SK-N-SH treated with all-trans-retinoic acid at 6 μM for 48 hours (cell line): ENCODE measurements around the gene CACNA2D4.

Source experiments
- ATAC-seq: fragments of 200-7000 bp; cut with Tn5 transposase; 3 replicates; pipeline ENCODE4 v1.9.1; 2020; ENCODE audit warnings: mild to moderate bottlenecking, moderate library complexity
- ARNTL ChIP-seq: fragments of 450-650 bp; formaldehyde crosslinking; IDR thresholded peaks from 2 replicates; pipeline ENCODE4 v1.5.0; 2020; ENCODE audit warnings: low read depth, mild to moderate bottlenecking, moderate library complexity, borderline replicate concordance
- CREB5 ChIP-seq: fragments of 250-450 bp; sonication (Bioruptor Pico); IDR thresholded peaks from 2 replicates; pipeline ENCODE4 v1.5.1; 2020; ENCODE audit warnings: low read depth, mild to moderate bottlenecking, moderate library complexity
- CSDC2 ChIP-seq: fragments of 250-450 bp; sonication (Bioruptor Pico); IDR thresholded peaks from 2 replicates; pipeline ENCODE4 v1.5.0; 2020; ENCODE audit warnings: mild to moderate bottlenecking, moderate library complexity
- ESRRG ChIP-seq: fragments of 250-450 bp; sonication (Bioruptor Pico); IDR thresholded peaks from 2 replicates; pipeline ENCODE4 v1.6.1; 2021; ENCODE audit warnings: mild to moderate bottlenecking
- GLIS3 ChIP-seq: fragments of 250-450 bp; sonication (Bioruptor Pico); IDR thresholded peaks from 2 replicates; pipeline ENCODE4 v1.5.0; 2020; ENCODE audit warnings: mild to moderate bottlenecking, moderate library complexity
- ISL1 ChIP-seq: fragments of 250-450 bp; sonication (Bioruptor Pico); IDR thresholded peaks from 2 replicates; pipeline ENCODE4 v2.1.2; 2022; ENCODE audit warnings: mild to moderate bottlenecking, moderate library complexity
- OSR1 ChIP-seq: fragments of 250-450 bp; sonication (Bioruptor Pico); IDR thresholded peaks from 2 replicates; pipeline ENCODE4 v1.8.0; 2022; ENCODE audit warnings: moderate library complexity, mild to moderate bottlenecking, inconsistent platforms
- PATZ1 ChIP-seq: fragments of 250-450 bp; sonication (Bioruptor Pico); IDR thresholded peaks from 2 replicates; pipeline ENCODE4 v1.8.0; 2020; ENCODE audit warnings: mild to moderate bottlenecking, moderate library complexity, borderline replicate concordance
- POU6F1 ChIP-seq: fragments of 250-450 bp; sonication (Bioruptor Pico); IDR thresholded peaks from 2 replicates; pipeline ENCODE4 v1.8.0; 2021; ENCODE audit warnings: low read depth, mild to moderate bottlenecking, moderate library complexity, borderline replicate concordance
- PPARA ChIP-seq: fragments of 250-450 bp; sonication (Bioruptor Pico); IDR thresholded peaks from 2 replicates; pipeline ENCODE4 v1.5.0; 2020; ENCODE audit warnings: mild to moderate bottlenecking, borderline replicate concordance
- SNAI2 ChIP-seq: fragments of 250-450 bp; sonication (Bioruptor Pico); IDR thresholded peaks from 2 replicates; pipeline ENCODE4 v1.5.0; 2020; ENCODE audit warnings: mild to moderate bottlenecking, moderate library complexity
- TCF4 ChIP-seq: fragments of 250-450 bp; sonication (Bioruptor Pico); IDR thresholded peaks from 2 replicates; pipeline ENCODE4 v1.8.0; 2021; ENCODE audit warnings: mild to moderate bottlenecking, moderate library complexity, borderline replicate concordance
- TOX ChIP-seq: fragments of 250-450 bp; sonication (Bioruptor Pico); IDR thresholded peaks from 2 replicates; pipeline ENCODE4 v1.8.0; 2021; ENCODE audit warnings: mild to moderate bottlenecking, moderate library complexity, borderline replicate concordance
- TSHZ2 ChIP-seq: fragments of 250-450 bp; sonication (Bioruptor Pico); IDR thresholded peaks from 2 replicates; pipeline ENCODE4 v1.5.0; 2020; ENCODE audit warnings: mild to moderate bottlenecking, moderate library complexity
- ZC3H10 ChIP-seq: fragments of 250-450 bp; sonication (Bioruptor Pico); IDR thresholded peaks from 2 replicates; pipeline ENCODE4 v1.5.1; 2021; ENCODE audit warnings: mild to moderate bottlenecking, moderate library complexity
- ZFP3 ChIP-seq: fragments of 250-450 bp; sonication (Bioruptor Pico); IDR thresholded peaks from 2 replicates; pipeline ENCODE4 v1.5.0; 2020; ENCODE audit warnings: mild to moderate bottlenecking, moderate library complexity
- ZFP30 ChIP-seq: fragments of 450-650 bp; formaldehyde crosslinking; IDR thresholded peaks from 2 replicates; pipeline ENCODE4 v1.5.0; 2022; ENCODE audit warnings: mild to moderate bottlenecking, moderate library complexity
- ZNF565 ChIP-seq: fragments of 450-650 bp; formaldehyde crosslinking; conservative IDR thresholded peaks from 2 replicates; pipeline ENCODE4 v1.5.0; 2020; ENCODE audit warnings: low read depth, mild to moderate bottlenecking, moderate library complexity
- ZNF70 ChIP-seq: fragments of 450-650 bp; formaldehyde crosslinking; IDR thresholded peaks from 2 replicates; pipeline ENCODE4 v1.5.0; 2020; ENCODE audit warnings: mild to moderate bottlenecking, moderate library complexity
- ZNF8 ChIP-seq: fragments of 450-650 bp; formaldehyde crosslinking; IDR thresholded peaks from 2 replicates; pipeline ENCODE4 v1.5.0; 2020; ENCODE audit warnings: mild to moderate bottlenecking, moderate library complexity

The CACNA2D4 gene

GRCh38 chr12:1825382-1826102 lies 92.9 kb downstream of the CACNA2D4 start:
- ATAC-seq, result no peak
- TF ChIP-seq ZNF8 (CRISPR knock-in tag) (no peak), ISL1 (CRISPR knock-in tag) (no peak), GLIS3 (no peak), ZC3H10 (no peak), TCF4 (no peak), CREB5 (CRISPR knock-in tag) (no peak), TOX (CRISPR knock-in tag) (no peak), POU6F1 (CRISPR knock-in tag) (no peak), ESRRG (CRISPR knock-in tag) (no peak)

GRCh38 chr12:1823237-1823636 lies 95.2 kb downstream of the CACNA2D4 start:
- no peak for ATAC-seq
- TF ChIP-seq PPARA (CRISPR knock-in tag) (no peak), ZNF565 (CRISPR knock-in tag) (no peak), SNAI2 (CRISPR knock-in tag) (no peak), PATZ1 (no peak), TOX (CRISPR knock-in tag) (no peak), ZFP30 (CRISPR knock-in tag) (no peak), ZNF70 (CRISPR knock-in tag) (no peak), POU6F1 (CRISPR knock-in tag) (no peak), ISL1 (CRISPR knock-in tag) (no peak), TCF4 (no peak), CREB5 (CRISPR knock-in tag) (no peak), CSDC2 (CRISPR knock-in tag) (no peak), ESRRG (CRISPR knock-in tag) (no peak), OSR1 (CRISPR knock-in tag) (no peak), ZC3H10 (no peak)

- no peak for ATAC-seq
- TF ChIP-seq ARNTL, result no peak
- no peak for TF ChIP-seq PPARA (CRISPR knock-in tag)
- TF ChIP-seq CSDC2 (CRISPR knock-in tag), result no peak
- no peak for TF ChIP-seq CREB5 (CRISPR knock-in tag)
- TF ChIP-seq TSHZ2 (CRISPR knock-in tag), result no peak
- TF ChIP-seq PATZ1, result no peak
- TF ChIP-seq ZNF8 (CRISPR knock-in tag), result no peak
- TF ChIP-seq ZC3H10, result no peak
- no peak for TF ChIP-seq TOX (CRISPR knock-in tag)
- no peak for TF ChIP-seq OSR1 (CRISPR knock-in tag)
- no peak for TF ChIP-seq ZNF70 (CRISPR knock-in tag)
- no peak for TF ChIP-seq ZFP3 (CRISPR knock-in tag)
Observed at GRCh38 chr12:1822699-1823098, 95.8 kb downstream of the CACNA2D4 start.
